ENCODE results near the gene NUDCD3. TPM values are rescaled to one million over a fixed set of nuclear protein-coding genes. Genes with fewer than 3 reads are reported as not detected.

The NUDCD3 gene
- total and polyA plus RNA-seq, 2 experiments from 2014 or later, result 35.7 to 42.7 TPM

DNA sequence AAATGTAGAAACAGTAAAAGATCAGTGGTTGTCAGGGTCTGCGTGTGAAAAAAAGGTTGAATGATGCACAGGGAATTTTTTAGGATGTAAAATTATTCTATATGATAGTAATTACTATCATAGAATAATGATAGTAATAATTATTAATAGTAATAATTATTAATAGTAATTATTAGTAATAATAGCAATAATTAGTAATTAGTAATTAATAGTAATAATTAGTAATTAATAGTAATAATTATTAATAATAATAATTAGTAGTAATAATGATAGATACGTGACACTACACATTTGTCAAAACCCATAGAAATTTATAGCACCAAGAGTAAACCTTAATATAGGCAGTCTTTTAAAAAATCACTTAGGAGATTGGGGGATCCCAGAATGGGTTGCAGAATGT is 4.5 kb upstream of the NUDCD3 start:
- H3K27me3 ChIP-seq (ENCODE audit: insufficient read depth), result no peaks in the 10 kb centered on the region
- TF ChIP-seq, protein P1, sequence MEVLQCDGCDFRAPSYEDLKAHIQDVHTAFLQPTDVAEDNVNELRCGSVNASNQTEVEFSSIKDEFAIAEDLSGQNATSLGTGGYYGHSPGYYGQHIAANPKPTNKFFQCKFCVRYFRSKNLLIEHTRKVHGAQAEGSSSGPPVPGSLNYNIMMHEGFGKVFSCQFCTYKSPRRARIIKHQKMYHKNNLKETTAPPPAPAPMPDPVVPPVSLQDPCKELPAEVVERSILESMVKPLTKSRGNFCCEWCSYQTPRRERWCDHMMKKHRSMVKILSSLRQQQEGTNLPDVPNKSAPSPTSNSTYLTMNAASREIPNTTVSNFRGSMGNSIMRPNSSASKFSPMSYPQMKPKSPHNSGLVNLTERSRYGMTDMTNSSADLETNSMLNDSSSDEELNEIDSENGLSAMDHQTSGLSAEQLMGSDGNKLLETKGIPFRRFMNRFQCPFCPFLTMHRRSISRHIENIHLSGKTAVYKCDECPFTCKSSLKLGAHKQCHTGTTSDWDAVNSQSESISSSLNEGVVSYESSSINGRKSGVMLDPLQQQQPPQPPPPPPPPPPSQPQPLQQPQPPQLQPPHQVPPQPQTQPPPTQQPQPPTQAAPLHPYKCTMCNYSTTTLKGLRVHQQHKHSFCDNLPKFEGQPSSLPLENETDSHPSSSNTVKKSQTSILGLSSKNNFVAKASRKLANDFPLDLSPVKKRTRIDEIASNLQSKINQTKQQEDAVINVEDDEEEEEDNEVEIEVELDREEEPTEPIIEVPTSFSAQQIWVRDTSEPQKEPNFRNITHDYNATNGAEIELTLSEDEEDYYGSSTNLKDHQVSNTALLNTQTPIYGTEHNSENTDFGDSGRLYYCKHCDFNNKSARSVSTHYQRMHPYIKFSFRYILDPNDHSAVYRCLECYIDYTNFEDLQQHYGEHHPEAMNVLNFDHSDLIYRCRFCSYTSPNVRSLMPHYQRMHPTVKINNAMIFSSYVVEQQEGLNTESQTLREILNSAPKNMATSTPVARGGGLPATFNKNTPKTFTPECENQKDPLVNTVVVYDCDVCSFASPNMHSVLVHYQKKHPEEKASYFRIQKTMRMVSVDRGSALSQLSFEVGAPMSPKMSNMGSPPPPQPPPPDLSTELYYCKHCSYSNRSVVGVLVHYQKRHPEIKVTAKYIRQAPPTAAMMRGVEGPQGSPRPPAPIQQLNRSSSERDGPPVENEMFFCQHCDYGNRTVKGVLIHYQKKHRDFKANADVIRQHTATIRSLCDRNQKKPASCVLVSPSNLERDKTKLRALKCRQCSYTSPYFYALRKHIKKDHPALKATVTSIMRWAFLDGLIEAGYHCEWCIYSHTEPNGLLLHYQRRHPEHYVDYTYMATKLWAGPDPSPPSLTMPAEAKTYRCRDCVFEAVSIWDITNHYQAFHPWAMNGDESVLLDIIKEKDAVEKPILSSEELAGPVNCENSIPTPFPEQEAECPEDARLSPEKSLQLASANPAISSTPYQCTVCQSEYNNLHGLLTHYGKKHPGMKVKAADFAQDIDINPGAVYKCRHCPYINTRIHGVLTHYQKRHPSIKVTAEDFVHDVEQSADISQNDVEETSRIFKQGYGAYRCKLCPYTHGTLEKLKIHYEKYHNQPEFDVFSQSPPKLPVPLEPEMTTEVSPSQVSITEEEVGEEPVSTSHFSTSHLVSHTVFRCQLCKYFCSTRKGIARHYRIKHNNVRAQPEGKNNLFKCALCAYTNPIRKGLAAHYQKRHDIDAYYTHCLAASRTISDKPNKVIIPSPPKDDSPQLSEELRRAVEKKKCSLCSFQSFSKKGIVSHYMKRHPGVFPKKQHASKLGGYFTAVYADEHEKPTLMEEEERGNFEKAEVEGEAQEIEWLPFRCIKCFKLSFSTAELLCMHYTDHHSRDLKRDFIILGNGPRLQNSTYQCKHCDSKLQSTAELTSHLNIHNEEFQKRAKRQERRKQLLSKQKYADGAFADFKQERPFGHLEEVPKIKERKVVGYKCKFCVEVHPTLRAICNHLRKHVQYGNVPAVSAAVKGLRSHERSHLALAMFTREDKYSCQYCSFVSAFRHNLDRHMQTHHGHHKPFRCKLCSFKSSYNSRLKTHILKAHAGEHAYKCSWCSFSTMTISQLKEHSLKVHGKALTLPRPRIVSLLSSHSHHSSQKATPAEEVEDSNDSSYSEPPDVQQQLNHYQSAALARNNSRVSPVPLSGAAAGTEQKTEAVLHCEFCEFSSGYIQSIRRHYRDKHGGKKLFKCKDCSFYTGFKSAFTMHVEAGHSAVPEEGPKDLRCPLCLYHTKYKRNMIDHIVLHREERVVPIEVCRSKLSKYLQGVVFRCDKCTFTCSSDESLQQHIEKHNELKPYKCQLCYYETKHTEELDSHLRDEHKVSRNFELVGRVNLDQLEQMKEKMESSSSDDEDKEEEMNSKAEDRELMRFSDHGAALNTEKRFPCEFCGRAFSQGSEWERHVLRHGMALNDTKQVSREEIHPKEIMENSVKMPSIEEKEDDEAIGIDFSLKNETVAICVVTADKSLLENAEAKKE (CRISPR knock-in tag; IDR thresholded peaks at IDR 0.05), result no peak
- TF ChIP-seq, protein P2, sequence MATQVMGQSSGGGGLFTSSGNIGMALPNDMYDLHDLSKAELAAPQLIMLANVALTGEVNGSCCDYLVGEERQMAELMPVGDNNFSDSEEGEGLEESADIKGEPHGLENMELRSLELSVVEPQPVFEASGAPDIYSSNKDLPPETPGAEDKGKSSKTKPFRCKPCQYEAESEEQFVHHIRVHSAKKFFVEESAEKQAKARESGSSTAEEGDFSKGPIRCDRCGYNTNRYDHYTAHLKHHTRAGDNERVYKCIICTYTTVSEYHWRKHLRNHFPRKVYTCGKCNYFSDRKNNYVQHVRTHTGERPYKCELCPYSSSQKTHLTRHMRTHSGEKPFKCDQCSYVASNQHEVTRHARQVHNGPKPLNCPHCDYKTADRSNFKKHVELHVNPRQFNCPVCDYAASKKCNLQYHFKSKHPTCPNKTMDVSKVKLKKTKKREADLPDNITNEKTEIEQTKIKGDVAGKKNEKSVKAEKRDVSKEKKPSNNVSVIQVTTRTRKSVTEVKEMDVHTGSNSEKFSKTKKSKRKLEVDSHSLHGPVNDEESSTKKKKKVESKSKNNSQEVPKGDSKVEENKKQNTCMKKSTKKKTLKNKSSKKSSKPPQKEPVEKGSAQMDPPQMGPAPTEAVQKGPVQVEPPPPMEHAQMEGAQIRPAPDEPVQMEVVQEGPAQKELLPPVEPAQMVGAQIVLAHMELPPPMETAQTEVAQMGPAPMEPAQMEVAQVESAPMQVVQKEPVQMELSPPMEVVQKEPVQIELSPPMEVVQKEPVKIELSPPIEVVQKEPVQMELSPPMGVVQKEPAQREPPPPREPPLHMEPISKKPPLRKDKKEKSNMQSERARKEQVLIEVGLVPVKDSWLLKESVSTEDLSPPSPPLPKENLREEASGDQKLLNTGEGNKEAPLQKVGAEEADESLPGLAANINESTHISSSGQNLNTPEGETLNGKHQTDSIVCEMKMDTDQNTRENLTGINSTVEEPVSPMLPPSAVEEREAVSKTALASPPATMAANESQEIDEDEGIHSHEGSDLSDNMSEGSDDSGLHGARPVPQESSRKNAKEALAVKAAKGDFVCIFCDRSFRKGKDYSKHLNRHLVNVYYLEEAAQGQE (IDR thresholded peaks at IDR 0.05; ENCODE audit: unreplicated experiment), result no peak
- TF ChIP-seq, protein P3, sequence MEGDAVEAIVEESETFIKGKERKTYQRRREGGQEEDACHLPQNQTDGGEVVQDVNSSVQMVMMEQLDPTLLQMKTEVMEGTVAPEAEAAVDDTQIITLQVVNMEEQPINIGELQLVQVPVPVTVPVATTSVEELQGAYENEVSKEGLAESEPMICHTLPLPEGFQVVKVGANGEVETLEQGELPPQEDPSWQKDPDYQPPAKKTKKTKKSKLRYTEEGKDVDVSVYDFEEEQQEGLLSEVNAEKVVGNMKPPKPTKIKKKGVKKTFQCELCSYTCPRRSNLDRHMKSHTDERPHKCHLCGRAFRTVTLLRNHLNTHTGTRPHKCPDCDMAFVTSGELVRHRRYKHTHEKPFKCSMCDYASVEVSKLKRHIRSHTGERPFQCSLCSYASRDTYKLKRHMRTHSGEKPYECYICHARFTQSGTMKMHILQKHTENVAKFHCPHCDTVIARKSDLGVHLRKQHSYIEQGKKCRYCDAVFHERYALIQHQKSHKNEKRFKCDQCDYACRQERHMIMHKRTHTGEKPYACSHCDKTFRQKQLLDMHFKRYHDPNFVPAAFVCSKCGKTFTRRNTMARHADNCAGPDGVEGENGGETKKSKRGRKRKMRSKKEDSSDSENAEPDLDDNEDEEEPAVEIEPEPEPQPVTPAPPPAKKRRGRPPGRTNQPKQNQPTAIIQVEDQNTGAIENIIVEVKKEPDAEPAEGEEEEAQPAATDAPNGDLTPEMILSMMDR (conservative IDR thresholded peaks at IDR 0.05; ENCODE audit: low read depth in 2 of 2), result no peak
- TF ChIP-seq NANOG (IDR thresholded peaks at IDR 0.05; ENCODE audit: borderline replicate concordance), result no peak
- no peak for TF ChIP-seq STAT1 (IDR thresholded peaks at IDR 0.05; ENCODE audit: unreplicated experiment)
- no peak for TF ChIP-seq EZH2phosphoT487 (IDR thresholded peaks at IDR 0.05; ENCODE audit: unreplicated experiment)
- no peak for TF ChIP-seq JUNB (IDR thresholded peaks at IDR 0.05; ENCODE audit: unreplicated experiment)
- TF ChIP-seq, protein P4, sequence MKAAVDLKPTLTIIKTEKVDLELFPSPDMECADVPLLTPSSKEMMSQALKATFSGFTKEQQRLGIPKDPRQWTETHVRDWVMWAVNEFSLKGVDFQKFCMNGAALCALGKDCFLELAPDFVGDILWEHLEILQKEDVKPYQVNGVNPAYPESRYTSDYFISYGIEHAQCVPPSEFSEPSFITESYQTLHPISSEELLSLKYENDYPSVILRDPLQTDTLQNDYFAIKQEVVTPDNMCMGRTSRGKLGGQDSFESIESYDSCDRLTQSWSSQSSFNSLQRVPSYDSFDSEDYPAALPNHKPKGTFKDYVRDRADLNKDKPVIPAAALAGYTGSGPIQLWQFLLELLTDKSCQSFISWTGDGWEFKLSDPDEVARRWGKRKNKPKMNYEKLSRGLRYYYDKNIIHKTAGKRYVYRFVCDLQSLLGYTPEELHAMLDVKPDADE (IDR thresholded peaks at IDR 0.05), result no peak
- no peak for TF ChIP-seq CREB1 (CRISPR knock-in tag; IDR thresholded peaks at IDR 0.05; ENCODE audit: low read depth)
- no peak for TF ChIP-seq POLR2AphosphoS5 (IDR thresholded peaks at IDR 0.05; ENCODE audit: low read depth)
- TF ChIP-seq ZNF114 (CRISPR knock-in tag; IDR thresholded peaks at IDR 0.05), result no peak
- TF ChIP-seq ZNF331 (CRISPR knock-in tag; IDR thresholded peaks at IDR 0.05; ENCODE audit: low read depth), result no peak
- TF ChIP-seq EZH2 (IDR thresholded peaks at IDR 0.05; ENCODE audit: low read depth, unreplicated experiment), result no peak
- H3K9me2 ChIP-seq (ENCODE audit: insufficient read depth), result no peaks in the 10 kb centered on the region
- no peak overlapping the region for H3K27ac ChIP-seq (ENCODE audit: low read depth)
- no peak overlapping the region for H3K4me3 ChIP-seq
- Mint-ChIP-seq H3K4me1 (no peaks in the 10 kb centered on the region), H3K4me3 (no peak overlapping the region), H3K9me3 (no peaks in the 10 kb centered on the region; the same call in 1 of the 3 replicates), H3K27me3 (ENCODE audit: insufficient read depth, low read depth, poor library complexity) (peaks cover 4% of the 10 kb centered on the region), H3K27ac (no peak overlapping the region), H3K36me3 (ENCODE audit: low read depth) (no peaks in the 10 kb centered on the region; the same call in 2 of the 3 replicates)
- no peaks in the 10 kb centered on the region for H3F3A ChIP-seq (replicated peaks; ENCODE audit: low read depth)
- DNase-seq (ENCODE audit: low spot score), result no peak
- H3K4me2 ChIP-seq, result no peak overlapping the region
- no peaks in the 10 kb centered on the region for H3K36me3 ChIP-seq (ENCODE audit: insufficient read depth)
- ATAC-seq, result no peak
- peaks cover 2% of the 10 kb centered on the region; the same call in 1 of the 2 replicates for H3K79me2 ChIP-seq (replicated peaks; ENCODE audit: insufficient read depth)
- no peak overlapping the region for H2AFZ ChIP-seq
- H4K20me1 ChIP-seq (replicated peaks; ENCODE audit: insufficient read depth), result no peaks in the 10 kb centered on the region
- H3K4me1 ChIP-seq (ENCODE audit: insufficient read depth), result no peaks in the 10 kb centered on the region
